GM19463 (cell line): ENCODE measurements around the gene FOLR1.

Experiments
- ATAC-seq: cut with Tn5 transposase; IDR thresholded peaks from one replicate; pipeline ENCODE4 v1.9.1; 2021; ENCODE audit warnings: mild to moderate bottlenecking, moderate library complexity; ENCODE audit not compliant: unreplicated experiment

FOLR1 gene

DNA sequence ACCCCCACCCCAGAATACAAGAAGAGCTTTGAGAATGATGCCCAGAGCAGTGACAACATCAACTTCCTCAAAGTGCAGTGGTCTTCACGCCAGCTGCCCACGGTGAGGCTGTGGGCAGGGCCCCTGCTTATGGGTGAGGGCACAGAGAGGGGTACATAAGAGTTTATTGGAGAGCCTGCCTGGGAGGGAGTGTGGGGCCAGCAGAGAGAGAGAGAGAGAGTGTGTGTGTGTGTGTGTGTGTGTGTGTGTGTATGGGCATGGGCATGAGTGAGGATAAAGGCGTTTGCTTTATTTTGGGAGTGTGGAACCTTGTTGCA is 42.5 kb downstream of the FOLR1 start:
- no peak for ATAC-seq

GRCh38 chr11:72234920-72235319 is 43.0 kb downstream of the FOLR1 start:
- ATAC-seq = no peak

DNA sequence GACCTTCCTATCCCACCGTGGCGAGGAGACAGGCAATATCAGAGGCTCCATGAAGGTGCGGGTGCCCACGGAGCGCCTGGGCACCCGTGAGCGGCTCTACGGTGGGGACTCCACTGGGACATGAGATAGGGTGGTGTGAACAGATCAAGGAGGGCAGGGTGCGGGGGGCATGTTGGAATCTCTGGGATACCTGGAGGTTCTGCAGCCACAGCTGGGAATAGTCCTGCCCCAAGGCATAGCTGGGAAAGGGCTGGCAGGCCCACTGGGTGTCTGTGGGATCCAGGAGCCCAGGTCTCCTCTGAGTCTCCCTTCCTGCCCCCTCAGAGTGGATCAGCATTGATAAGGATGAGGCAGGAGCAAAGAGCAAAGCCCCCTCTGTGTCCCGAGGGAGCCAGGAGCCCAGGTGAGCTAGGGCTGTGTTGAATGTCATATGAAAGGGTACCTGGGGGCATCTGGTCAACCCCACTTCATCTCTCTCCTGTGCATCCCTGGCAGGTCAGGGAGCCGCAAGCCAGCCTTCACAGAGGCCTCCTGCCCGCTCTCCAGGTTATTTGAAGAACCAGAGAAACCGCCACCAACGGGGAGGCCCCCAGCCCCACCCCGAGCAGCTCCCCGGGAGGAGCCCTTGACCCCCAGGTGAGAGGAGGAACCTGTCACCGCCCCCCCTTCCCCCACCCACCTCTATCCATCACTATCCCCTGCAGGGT is 43.6 kb downstream of the FOLR1 start:
- no peak for ATAC-seq

DNA sequence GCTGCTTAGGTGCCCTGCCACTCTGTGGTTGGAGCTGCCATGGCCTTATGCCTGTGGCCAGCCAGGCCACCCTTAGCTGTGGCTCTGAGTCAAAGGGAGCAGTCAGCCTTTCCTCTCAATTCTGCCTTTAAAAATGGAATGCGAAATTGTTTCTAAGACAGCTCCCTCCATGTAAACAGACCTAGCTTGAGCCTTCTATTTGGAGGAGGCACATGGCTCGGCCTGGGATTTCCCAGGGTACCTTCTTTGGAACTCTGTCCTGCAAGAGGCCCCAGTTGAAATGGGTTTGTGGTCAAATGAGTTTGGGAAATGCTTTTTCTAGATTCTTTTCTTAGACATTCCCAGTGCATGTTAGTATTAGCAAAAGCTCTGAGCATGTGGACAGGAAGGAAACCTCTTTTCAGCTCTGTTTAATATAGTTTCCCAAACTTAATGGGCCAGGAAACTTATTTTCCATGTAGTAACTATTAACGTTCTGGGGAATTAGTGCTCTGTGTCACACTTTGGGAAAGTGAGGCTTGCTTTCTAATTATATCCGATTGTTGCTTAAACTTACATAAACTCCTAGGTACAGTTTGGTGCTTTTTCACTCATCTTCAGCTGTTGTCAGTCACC is 44.2 kb downstream of the FOLR1 start:
- no peak for ATAC-seq

DNA sequence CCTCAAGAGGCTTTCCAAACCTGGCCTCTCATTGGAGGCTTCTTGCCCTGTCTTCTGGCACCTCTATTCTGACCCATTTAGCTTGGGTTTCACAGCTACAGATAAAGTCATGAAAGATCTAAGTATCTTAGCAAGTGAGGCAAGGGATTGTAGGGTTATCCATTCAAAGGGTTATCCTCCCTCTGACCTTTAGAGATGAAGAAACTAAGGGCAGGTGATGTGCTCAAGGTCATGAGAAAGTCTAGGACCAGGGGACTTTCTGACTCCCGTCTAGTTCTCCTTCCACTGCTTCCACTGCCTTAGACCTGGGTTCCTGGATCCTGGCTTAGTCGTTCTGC is 44.8 kb downstream of the FOLR1 start:
- no peak for ATAC-seq

DNA sequence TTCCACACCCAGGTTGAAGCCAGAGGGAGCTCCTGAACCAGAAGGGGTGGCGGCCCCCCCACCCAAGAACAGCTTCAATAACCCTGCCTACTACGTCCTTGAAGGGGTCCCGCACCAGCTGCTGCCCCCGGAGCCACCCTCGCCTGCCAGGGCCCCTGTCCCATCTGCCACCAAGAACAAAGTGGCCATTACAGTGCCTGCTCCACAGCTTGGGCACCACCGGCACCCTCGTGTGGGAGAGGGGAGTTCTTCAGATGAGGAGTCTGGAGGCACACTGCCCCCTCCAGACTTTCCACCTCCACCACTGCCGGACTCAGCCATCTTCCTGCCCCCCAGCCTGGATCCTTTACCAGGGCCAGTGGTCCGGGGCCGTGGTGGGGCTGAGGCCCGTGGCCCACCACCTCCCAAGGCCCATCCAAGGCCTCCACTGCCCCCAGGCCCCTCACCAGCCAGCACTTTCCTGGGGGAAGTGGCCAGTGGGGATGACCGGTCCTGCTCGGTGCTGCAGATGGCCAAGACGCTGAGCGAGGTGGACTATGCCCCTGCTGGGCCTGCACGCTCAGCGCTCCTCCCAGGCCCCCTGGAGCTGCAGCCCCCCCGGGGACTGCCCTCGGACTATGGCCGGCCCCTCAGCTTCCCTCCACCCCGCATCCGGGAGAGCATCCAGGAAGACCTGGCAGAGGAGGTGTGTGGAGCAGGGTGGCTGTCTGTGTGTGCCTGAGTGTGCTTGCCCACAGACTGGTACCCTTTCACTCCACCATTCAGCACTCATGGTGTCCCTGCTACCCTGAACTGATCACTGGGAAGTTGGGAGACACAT is 45.4 kb downstream of the FOLR1 start:
- ATAC-seq = no peak

DNA sequence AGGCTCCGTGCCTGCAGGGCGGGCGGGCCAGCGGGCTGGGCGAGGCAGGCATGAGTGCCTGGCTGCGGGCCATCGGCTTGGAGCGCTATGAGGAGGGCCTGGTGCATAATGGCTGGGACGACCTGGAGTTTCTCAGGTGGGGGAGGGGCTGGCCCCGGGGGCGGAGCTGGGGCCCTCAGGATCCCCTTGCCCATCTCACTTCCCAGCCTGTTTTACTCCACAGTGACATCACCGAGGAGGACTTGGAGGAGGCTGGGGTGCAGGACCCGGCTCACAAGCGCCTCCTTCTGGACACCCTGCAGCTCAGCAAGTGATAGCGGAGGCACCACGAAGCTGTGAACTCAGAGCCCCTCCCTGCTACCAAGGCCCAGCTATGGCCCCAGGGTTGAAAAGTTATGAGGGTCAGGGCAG is 46.1 kb downstream of the FOLR1 start:
- ATAC-seq = no peak

DNA sequence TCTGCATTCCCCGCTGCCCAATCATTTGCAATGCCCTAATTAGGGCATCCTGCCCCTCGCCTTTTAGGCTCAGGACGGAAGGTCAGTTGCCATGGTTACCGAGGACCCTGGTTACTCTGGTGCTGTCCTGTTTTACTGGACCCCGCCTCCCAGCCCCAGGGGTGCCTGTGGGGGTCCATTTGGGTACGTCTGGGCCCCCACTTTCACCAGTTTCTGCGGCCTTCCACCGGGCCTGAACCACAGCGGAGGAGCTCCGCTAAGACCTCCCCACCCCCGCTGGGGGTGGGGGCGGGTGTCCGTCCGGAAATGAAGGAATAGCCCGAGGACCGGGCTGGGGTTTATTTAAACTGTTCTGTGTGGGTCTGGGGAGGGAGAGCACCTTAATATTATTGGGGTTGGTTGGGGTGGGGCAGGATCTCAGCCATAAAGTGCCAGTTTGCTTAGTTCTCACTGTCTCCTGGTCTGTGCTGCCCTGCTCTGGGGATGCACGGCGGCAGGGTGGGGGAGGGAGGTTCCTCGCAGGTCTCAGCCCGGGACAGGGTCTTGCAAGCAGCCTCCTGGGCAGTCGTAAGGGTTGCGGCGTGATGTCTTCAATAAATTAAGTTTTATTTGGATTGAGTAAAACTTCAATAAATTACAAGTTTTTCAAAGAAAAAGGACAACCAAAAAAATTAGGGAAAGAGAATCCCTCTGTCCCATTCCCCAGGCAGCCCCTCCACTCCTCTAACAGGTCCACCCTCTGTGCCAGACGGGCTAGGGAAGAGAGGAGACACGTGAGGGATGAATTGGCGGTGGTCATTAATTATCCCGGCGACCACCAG is 46.8 kb downstream of the FOLR1 start:
- no peak for ATAC-seq

GRCh38 chr11:72239313-72239848 is 47.4 kb downstream of the FOLR1 start:
- ATAC-seq = no peak

GRCh38 chr11:72239849-72240460 is 48.0 kb downstream of the FOLR1 start:
- no peak for ATAC-seq

DNA sequence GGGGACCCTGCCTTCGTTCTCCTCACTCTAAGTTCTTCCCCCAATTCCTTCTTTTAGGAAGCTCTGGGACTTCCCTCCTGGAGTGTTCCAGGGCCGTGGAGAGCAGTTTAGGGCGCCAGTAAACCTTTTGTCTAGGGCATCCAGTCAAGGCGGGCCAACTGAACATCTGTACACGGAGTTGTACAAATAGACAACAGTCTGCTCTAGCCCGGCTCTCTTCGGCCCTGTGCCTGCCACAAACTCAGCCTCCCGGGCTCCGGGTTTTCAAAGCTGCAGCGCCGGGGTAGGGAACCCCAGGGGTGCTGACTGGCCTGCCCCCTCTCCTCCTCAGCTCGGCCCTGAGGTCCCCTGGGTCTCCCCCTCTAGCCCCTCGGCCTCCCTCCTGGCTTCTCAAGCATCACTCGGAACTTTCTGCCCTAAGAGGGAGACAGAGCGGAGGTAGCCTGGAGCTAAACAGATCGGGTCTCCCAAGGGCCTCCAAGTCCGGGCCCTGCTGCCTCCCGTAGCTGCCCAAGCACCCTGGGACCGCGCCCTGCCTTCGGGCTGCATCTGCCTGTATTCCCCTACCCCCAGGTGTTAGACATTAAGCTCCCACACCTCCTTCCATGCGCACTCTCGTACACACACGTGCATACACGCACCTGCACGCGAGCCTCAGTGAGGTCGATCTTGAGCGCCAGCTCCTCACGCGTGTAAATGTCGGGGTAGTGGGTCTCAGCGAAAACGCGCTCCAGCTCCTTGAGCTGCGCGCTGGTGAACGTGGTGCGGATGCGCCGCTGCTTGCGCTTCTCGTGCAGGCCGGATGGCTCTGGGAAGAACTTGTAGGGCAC is 48.7 kb downstream of the FOLR1 start:
- no peak for ATAC-seq

DNA sequence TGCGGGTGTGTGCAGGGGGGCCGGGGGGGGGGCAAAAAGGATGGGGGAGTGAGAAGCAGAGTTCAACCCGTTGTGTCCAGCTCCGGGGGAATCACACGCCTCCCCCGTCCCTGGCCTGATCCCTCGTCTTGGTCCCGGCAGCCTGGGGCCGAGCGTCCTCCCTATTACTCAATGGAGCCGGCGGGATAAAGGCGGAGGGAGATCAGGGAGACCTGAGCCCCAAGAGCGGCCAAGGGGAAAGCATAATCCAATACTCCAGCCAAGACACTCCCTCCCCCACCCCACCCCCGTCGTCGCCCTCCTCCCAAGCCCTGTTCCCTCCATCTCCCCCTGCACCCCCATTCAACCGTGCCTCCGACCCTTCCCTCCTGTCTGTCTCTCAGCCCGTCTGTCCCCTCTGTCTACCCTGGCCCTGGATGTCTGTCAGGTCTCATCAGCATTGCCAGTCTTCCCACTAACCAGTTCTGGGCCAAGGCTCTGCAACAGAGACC is 49.4 kb downstream of the FOLR1 start:
- no peak for ATAC-seq

DNA sequence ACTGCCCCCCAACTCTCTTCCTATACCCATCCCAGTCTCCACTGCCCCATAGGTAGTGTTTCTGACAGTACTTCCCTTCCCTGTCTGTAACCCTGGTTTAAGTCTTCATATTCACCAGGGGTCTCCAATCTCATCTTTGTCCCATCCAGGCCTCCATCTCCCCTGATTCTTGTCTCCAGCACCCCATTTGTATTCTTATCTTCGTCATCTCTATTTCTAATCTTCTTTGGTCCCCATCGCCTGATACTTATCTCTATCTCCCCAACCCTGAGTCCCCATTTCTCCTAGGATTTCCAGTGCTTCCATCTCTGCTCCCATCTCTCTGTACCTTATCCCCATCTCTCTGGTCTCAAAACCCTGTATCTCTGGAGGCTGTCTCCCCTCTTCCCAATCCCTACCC is 50.2 kb downstream of the FOLR1 start:
- ATAC-seq = no peak

DNA sequence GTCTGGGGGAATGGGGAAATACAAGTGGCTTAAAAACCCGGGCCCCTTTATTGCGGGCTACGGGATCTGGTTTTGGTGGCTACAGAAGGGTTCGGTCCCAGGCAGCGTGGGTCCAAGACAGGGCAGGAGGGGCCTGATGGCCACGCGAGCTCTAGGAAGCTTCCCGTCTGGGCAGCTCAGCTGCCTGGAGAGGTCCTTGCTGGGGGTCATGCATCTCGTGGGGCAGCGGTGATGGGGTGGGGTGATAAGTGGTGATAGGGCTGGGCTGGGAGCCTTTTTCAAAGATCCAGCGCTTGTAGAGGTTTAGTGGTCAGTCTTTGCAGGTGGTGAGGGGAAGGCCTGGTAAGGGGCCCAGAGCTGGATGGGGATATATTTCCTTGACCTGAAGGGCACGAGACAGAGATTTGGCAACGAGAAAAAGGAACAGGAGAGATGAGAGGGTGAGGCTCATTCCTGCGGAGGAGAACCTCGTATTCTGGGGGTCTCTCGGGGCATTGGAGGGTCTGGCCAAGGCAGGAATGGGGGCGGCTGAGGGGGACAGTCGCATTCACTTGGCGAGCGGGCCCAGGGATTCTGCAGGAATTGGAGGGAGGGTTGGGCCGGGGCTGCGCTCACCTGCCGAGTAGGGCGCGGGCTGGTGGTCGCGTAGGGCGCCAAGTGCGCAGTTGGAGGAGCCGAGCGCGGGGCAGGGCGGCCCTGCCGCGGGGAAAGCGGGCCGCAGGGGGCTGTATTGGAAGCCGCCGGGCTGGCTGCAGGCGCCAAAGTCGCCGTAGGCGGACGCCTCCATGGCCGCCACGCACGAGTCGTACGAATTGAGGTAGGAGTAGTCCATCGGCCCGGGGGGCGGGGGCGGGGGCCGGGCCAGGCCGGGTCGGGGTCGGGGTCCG is 51.5 kb downstream of the FOLR1 start:
- no peak for ATAC-seq

DNA sequence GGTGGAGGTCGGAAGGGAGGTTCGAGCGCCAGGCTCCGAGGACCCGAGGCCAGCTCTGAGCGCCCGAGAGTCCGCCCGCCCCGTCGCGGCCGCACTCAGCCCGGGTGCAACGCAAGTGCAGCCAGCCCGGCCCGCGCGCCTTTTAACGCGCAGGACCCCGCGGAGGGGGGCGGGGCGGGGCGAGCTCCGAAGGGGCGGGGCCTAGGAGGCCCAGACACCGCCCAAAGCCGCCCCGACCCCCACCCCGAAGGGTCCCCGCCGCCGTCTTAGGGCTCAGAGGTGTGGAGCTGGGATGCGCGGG is 52.1 kb downstream of the FOLR1 start, which contains the start of gene PHOX2A:
TSS of gene PHOX2A (minus strand) at position 117 of the 301 bp plus-strand sequence. CDS start 172 bp downstream, outside the sequence.
- no peak for ATAC-seq

GRCh38 chr11:72244361-72245262 is 52.7 kb downstream of the FOLR1 start:
- no peak for ATAC-seq

DNA sequence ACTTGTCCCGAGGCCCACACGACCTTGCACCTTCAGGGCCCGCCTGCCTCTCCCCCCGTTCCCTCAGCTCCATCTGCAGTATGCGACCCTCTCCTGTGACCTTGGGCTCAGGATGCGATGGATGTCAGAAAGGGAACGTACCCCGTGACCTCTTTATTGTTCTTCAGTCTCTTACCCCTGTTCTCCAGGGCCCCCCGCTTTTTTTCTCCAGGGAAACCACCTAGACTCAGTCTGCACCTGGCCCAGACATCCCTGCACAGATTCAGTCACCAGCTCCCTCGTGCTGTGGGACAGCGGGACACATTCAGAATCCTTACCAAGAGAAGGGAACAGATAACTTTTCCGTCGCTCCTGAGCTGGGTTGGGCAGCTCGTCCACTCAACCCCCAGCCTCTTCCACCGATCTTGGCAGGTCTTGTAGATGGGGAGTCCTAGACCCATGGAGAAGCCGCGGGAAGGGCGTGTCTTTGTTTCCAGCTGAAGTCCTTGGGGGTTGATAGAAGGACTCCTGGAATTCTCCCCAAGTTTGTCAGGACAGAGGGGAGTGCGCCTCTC is 53.4 kb downstream of the FOLR1 start:
- no peak for ATAC-seq
